ENCODE measurements around the gene CHST8.
"Not testable (repeated sequence)": the region's sequence is repeated elsewhere in the genome, so short reads cannot be mapped to it uniquely, and the experiment has no call there.

Gene CHST8

GRCh38 chr19:33621811-33622504 is at the start of gene CHST8:
Gene CHST8, plus strand, starts transcription at chr19:33621953. Its CDS starts 67,309 bp downstream, at chr19:33689262.
- DNase-seq (ENCODE audit: low read depth in 2 of 2) = peak in 1 of 2 experiments; percentile 4

GRCh38 chr19:33572929-33573328 is 48.8 kb upstream of the CHST8 start:
- DNase-seq (ENCODE audit: low read depth in 2 of 2) = no peak

GRCh38 chr19:33574824-33575223 is 46.9 kb upstream of the CHST8 start:
- no peak for DNase-seq (ENCODE audit: low read depth in 2 of 2)

- no peak for DNase-seq (ENCODE audit: low read depth in 2 of 2)
These were observed 43.1 kb upstream of the CHST8 start for GRCh38 chr19:33578697-33579096.

- no peak for DNase-seq (ENCODE audit: low read depth in 2 of 2)
These were observed 41.6 kb upstream of the CHST8 start for GRCh38 chr19:33580026-33580644.

- DNase-seq (ENCODE audit: low read depth in 2 of 2) = no peak
These were observed 41.1 kb upstream of the CHST8 start for GRCh38 chr19:33580645-33581037.

GRCh38 chr19:33582914-33583313 is 38.8 kb upstream of the CHST8 start:
- DNase-seq (ENCODE audit: low read depth in 2 of 2) = no peak

GRCh38 chr19:33587150-33587549 is 34.6 kb upstream of the CHST8 start:
- DNase-seq (ENCODE audit: low read depth in 2 of 2) = no peak

GRCh38 chr19:33590224-33590623 is 31.5 kb upstream of the CHST8 start:
- no peak for DNase-seq (ENCODE audit: low read depth in 2 of 2)

GRCh38 chr19:33595783-33596182 is 26.0 kb upstream of the CHST8 start:
- DNase-seq (ENCODE audit: low read depth in 2 of 2) = no peak

GRCh38 chr19:33601583-33601982 is 20.2 kb upstream of the CHST8 start:
- no peak for DNase-seq (ENCODE audit: low read depth in 2 of 2)

- no peak for DNase-seq (ENCODE audit: low read depth in 2 of 2)
These were observed 19.1 kb upstream of the CHST8 start for GRCh38 chr19:33602576-33603204.

GRCh38 chr19:33603377-33603776 is 18.4 kb upstream of the CHST8 start:
- DNase-seq (ENCODE audit: low read depth in 2 of 2) = no peak

GRCh38 chr19:33604651-33605050 is 17.1 kb upstream of the CHST8 start:
- no peak for DNase-seq (ENCODE audit: low read depth in 2 of 2)

GRCh38 chr19:33605803-33606295 is 15.9 kb upstream of the CHST8 start:
- not testable (repeated sequence) for DNase-seq (ENCODE audit: low read depth in 2 of 2)

- no peak for DNase-seq (ENCODE audit: low read depth in 2 of 2)
These were observed 15.2 kb upstream of the CHST8 start for GRCh38 chr19:33606556-33606955.

GRCh38 chr19:33609353-33609752 is 12.4 kb upstream of the CHST8 start:
- DNase-seq (ENCODE audit: low read depth in 2 of 2) = no peak

- DNase-seq (ENCODE audit: low read depth in 2 of 2) = no peak
These were observed 11.2 kb upstream of the CHST8 start for GRCh38 chr19:33610588-33610987.

GRCh38 chr19:33612928-33613619 is 8.7 kb upstream of the CHST8 start:
- DNase-seq (ENCODE audit: low read depth in 2 of 2) = no peak

- DNase-seq (ENCODE audit: low read depth in 2 of 2) = no peak
These were observed 8.1 kb upstream of the CHST8 start for GRCh38 chr19:33613620-33614000.

- DNase-seq (ENCODE audit: low read depth in 2 of 2) = no peak
These were observed 5.4 kb upstream of the CHST8 start for GRCh38 chr19:33616346-33616745.

GRCh38 chr19:33616857-33617256 is 4.9 kb upstream of the CHST8 start:
- no peak for DNase-seq (ENCODE audit: low read depth in 2 of 2)
